Measurements from ENCODE around the gene GSN.

DNA sequence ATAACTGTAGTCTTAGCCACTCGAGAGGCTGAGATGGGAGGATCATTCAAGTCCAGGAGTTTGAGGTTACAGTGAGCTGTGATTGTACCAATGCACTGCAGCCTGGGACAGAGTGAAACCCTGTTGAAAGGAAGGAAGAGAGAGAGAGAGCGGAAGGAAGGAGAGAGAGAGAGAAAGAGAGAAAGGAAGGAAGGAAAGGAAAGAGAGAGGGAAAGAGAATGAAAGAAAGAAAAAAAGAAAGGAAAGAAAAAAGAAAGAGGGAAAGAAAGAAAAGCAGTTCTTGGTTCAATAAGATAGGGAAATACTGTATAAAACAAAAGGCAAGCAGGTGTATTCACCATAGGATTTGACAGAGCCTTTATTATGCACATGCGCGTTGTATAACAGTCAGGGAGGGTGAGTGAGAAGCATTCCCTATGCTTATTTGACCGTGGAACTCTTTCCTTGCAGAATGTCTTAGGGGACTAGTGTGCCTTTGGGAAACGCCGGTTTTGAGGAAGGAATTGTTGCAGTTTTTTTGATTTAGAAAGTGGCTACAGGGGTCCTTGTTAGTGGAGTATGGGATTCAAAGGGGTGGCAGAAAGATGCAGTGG, 42.0 kb downstream of the GSN start:
- no peak for TF ChIP-seq POLR2A (IDR thresholded peaks at IDR 0.05)
- TF ChIP-seq, protein P1, sequence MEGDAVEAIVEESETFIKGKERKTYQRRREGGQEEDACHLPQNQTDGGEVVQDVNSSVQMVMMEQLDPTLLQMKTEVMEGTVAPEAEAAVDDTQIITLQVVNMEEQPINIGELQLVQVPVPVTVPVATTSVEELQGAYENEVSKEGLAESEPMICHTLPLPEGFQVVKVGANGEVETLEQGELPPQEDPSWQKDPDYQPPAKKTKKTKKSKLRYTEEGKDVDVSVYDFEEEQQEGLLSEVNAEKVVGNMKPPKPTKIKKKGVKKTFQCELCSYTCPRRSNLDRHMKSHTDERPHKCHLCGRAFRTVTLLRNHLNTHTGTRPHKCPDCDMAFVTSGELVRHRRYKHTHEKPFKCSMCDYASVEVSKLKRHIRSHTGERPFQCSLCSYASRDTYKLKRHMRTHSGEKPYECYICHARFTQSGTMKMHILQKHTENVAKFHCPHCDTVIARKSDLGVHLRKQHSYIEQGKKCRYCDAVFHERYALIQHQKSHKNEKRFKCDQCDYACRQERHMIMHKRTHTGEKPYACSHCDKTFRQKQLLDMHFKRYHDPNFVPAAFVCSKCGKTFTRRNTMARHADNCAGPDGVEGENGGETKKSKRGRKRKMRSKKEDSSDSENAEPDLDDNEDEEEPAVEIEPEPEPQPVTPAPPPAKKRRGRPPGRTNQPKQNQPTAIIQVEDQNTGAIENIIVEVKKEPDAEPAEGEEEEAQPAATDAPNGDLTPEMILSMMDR (IDR thresholded peaks at IDR 0.05): no peak

Data from Peyer's patch (tissue), 4 donors.